Ramos (cell line): Measurements from ENCODE around the gene NT5C2.

Source experiments
- in situ Hi-C: fragments of 300-500 bp; cut with MboI; formaldehyde crosslinking; loops from one replicate; pipeline ENCODE4 v1.14.3; 2022; ENCODE audit warnings: low sequenced_read_pairs; ENCODE audit not compliant: unreplicated experiment

The NT5C2 gene

GRCh38 chr10:103040418-103040817, 152.7 kb downstream of the NT5C2 start:
- in situ Hi-C loops = no loop called here

- in situ Hi-C loops = no loop called here
Measured at GRCh38 chr10:103038570-103038969, 154.5 kb downstream of the NT5C2 start.
